RPMI7951 (cell line): ENCODE results near the gene CARS1. TPM values are rescaled to one million over a fixed set of nuclear protein-coding genes. Genes with fewer than 3 reads are reported as not detected.
A peak's percentile ranks its signal among the peaks of the same experiment; 100 is the strongest.

Experiments used
- DNase-seq: peaks from one replicate; pipeline ENCODE4 v3.0.0-alpha.2; 2012; ENCODE audit warnings: low read depth
- total RNA-seq: library from RNA; depleted of rRNA; stranded (reverse); fragments of >200 nt; shearing (Covaris generic); gene quantifications from 2 replicates; pipeline ENCODE4 v1.2.3, GENCODE V29; 2014; rRNA removed

The CARS1 gene
- total RNA-seq = 44.3 and 50.8 TPM in 2 replicates

GRCh38 chr11:3057069-3057963, at the start of gene CARS1:
Gene CARS1, minus strand, starts transcription at chr11:3057423. Its CDS starts 56 bp downstream, at chr11:3057367.
- DNase-seq = peak; percentile 94

- DNase-seq = no peak
Observed at GRCh38 chr11:3105791-3106735, 48.8 kb upstream of the CARS1 start.

DNA sequence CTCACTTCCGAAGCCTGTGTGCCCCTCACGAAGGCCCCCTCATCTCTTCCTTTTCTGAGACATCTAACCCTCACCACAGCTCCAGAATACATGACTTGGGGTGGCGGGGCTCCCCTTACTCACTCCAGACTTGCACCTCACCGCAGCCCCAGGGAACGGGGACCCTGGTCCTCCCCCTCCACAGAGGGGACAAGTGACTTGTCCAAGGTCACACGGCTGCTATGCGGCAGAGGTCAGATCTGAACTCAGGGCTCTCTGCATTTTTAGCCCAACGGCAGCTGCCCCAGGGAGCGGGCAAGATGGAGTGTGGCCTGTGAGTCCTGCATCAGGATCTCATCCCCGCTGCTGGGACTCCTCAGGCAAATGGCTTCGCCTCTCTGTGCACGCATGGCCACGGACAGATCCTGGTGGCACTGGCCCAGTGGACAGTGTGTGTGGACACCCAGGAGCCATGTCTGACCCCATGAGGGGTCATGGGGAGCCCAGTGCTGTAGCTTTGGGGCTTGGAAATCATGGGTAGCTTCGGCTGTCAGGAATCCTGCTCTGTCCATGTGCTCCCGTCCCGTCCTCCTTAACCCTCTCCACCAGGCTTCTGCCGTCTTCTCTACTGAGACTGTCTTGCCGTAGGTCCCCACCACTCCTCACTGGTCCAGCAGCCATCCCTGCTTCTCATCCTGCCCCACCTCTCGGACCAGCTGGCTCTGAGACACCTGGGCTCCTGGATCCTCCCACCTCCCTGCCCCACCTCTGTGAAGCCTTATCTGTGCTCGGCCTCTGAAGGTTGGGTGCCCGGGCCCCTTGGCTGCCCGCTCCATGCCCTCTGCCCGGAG, 48.0 kb upstream of the CARS1 start:
- no peak for DNase-seq

DNA sequence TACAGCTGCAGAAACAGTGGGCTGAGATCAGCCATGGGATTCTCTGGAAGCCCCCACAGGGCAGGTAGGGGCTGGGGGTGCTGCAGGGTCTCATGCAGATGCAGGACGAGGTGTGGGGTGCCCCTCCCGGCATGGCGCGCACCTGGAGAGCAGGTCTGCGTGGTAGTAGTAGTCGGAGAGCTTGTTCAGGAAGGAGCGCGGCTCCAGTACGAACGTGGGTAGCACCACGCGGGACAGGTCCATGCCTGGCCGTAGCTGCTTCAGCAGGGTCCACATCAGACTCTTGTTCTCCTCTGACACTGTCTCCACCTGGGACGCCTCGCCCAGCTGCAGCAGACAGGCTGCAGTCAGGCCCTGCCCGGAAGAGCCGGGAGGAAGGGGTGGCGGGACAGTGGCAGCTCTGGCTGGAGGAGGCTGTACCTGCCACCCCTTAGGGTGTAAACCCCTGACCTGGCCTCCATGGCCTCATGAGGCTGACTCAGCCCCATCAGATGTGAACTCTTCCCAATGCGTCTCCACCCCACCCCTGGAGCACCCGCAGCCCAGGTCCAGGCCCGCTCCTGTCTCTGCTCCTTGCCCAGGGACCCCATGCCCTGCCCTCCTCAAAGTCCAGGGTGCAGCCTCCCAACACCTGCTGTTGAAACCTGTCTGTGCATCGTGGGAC, 47.0 kb upstream of the CARS1 start:
- DNase-seq = no peak

DNA sequence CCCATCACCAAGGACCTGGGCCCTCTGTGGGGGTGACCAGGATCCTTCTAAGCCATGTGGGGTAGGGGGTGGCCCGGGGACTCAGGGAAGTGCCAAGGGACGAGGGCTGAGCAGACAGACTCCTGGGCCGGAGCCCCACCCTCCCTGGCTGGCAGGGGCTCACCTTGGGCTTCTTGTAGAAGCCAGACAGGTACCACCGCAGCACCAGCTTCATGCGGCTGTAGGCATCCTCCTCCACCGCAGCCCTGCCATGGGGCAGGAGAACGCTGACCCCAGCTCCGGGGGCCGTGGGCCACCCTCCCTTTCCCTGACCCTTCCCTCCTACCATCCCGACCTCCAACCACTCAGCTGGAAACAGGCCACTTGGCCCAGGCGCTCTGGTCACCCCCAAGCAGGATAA, 45.9 kb upstream of the CARS1 start:
- no peak for DNase-seq

GRCh38 chr11:3102641-3102921, 45.4 kb upstream of the CARS1 start:
- DNase-seq = no peak

DNA sequence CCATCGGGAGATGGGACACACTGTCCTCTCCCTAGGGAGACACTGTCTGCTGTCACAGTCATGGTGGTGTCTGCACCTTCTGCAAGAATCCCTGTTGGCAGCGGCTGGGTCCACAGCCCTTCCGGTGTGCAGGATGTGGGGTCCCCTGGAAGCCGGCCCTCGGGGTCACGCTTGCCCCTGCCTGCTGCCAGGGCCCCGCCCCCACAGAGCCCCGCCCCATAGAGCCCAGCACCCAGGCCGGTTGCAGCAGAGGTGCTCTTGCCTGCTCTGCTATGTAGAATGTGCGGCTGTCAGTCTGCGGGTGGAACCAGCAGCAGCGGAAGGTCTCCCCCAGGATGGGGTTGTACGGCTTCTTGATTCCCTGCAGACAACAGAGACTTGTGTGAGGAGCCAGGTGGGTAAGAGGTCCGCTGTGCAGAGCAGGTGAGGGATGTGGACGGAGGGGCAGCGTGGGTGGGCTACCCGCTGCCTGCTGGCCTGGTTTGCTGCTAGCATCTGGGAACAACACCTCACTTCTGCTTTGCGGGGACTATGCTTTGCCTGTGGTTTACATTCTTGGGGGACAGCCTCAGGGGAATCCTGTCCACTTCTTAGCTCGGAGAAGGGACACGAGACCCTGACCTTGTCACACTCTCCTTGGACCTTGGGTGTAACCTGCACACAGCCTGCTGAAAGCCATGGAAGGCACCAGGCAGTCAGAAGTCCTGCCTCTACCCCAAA, 44.9 kb upstream of the CARS1 start:
- DNase-seq = no peak

DNA sequence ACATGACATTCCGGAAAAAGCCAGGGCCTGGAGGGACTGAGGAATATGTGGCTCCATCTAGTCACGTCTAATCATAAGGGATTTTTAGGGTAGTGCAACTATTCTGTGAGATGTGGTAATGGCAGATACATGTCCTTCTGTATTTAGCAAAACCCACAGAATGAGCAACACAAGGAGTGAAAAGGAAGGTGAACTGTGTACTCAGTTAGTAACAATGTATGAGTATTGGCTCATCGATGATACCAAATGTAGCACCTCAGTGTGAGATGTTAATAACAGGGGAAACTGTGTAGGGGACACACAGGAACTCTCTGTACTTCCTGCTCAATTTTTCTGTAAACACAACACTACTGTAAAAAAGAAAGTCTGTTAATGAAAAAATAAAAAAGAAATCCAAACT, 42.0 kb upstream of the CARS1 start:
- no peak for DNase-seq

- DNase-seq = no peak
Observed at GRCh38 chr11:3096909-3097530, 39.8 kb upstream of the CARS1 start.

- DNase-seq = peak; percentile 91
Observed at GRCh38 chr11:3095712-3096361, 38.6 kb upstream of the CARS1 start.

GRCh38 chr11:3094223-3094824, 37.1 kb upstream of the CARS1 start:
- no peak for DNase-seq

DNA sequence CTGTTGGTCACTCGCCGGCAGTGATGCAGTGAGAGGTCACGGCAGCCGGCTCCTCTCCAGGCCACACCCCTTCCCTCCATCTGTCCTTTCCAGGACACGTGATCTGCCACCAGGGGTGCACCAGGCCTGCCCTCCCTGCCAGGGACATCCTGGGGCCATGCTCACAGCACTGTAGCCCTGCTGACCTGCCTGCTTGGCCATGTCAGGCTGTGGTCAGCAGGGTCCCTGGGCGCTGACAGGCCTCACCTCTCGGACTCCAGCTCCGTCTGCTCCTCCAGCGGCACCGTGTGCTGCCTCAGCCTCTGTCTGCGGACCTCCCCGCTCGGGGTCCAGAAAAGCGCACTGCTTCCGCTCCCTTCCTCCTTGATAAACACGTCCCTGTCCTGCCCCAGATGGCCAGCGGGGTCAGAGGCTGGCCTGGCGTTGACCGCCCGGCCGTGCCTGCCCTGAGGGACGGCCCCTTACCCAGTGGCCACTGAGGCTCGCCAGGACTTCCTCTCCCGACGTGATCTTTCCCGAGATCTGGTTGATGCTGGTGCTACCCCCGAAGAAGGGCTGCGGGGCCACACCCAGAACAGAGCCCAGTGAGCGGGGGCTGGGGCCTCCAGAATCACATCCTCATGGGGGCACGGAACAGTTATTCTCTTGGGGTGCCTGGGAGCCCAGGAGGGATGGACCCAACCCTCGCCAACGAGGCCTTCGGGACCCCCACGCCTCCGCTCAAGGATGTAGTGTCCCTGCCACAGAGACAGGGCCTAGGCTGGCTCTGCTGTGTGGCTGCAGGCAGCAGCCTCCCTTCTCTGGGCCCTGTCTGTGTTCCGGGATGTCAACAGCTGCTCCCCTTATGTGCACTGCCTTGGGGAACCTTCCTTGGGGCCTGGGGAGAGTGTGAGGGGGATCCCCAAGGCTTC, 36.3 kb upstream of the CARS1 start:
- no peak for DNase-seq

GRCh38 chr11:3092603-3093141, 35.4 kb upstream of the CARS1 start:
- DNase-seq = no peak

DNA sequence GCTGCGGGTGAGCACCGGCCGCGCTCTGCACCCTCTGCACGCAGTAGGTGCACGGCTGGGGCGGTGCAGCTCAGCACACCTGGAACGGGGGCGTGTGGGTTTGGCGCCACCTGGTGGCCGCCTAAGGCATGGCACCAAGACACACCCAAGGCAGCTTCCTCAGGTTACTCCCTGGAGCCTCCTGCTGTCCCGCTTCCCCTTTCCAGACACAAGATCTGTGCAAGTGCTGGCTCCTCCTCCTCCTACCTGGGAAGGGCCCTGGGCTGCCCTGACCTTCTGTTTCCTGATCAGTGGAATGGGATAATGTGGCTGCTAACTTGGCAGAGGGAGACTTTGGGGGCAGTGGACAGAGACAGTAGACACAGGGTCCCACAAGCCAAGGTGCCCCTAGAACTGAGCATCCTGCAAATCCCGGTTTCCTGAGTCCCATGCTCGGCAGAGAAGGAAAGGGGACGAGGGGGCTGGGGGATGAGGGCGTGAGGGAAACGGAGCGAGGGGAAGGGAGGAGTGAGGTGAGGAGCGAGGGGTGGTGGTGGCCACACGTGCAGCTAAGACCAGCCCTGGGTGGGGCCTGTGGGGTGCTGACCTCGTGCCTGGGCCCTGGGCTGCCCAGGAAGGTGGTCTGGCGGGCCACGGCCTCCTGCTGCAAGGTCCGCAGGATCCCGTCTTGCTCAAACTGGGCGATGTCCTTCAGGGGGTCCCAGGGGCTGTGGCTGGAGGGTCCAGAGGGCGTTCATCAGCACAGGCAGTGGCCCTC, 34.8 kb upstream of the CARS1 start:
- DNase-seq = peak; percentile 51

GRCh38 chr11:3091081-3091845, 34.0 kb upstream of the CARS1 start:
- DNase-seq = no peak
